SK-N-MC (cell line): ENCODE data around the gene SRGAP3.

ENCODE experiments used
- EZH2 ChIP-seq: fragments of 200-600 bp; sonication (generic); IDR thresholded peaks from one replicate; pipeline ENCODE4 v1.6.1; 2017; ENCODE audit warnings: antibody characterized with exemption
- FOXP2 ChIP-seq: optimal IDR thresholded peaks from 2 replicates; pipeline ENCODE3; 2011; ENCODE audit warnings: mild to moderate bottlenecking, moderate library complexity; ENCODE audit not compliant: insufficient read depth; ENCODE audit errors: extremely low read length, control extremely low read depth

- TF ChIP-seq EZH2 (no peak), FOXP2 (no peak)
These were observed 3.3 kb downstream of the SRGAP3 start for GRCh38 chr3:9246189-9246588.
